GM18502 (cell line): ENCODE results near the gene RPRD1A.
"Not testable (repeated sequence)": the region's sequence is repeated elsewhere in the genome, so short reads cannot be mapped to it uniquely, and the experiment has no call there.

Source experiments
- ATAC-seq: cut with Tn5 transposase; IDR thresholded peaks from one replicate; pipeline ENCODE4 v1.9.1; 2021; ENCODE audit warnings: mild to moderate bottlenecking; ENCODE audit not compliant: unreplicated experiment, poor library complexity

RPRD1A gene

DNA sequence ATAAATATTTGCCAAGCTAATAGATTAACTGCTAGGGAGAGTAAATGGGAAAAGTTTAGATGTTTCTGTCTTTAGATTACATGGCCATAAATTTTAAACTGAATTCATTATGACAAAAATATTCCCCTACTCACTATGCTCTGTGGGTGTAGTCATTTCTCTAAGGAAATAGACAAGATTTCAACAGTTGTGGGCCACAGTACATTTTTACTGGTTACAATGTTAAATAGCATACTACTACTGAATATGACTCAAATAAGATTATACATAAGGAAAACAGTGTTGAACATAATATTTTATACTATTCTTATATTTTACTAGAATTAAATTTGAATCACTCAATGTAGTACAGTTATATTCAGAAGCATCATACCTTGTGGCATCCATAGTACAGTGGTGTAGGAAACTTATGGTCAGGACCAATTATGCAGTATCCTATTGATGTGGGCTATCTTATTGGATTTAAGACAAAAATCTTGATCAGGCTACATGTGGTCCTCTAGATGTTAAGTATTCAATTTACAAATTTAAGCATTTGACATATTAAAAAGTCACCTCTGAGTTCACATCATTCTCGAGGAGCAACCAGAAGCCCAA lies 33.0 kb downstream of the RPRD1A start:
- ATAC-seq, result no peak

GRCh38 chr18:36031903-36032302 lies 35.5 kb downstream of the RPRD1A start:
- peak; percentile 14 for ATAC-seq

GRCh38 chr18:36031407-36031806 lies 36.0 kb downstream of the RPRD1A start:
- peak; percentile 49 for ATAC-seq

DNA sequence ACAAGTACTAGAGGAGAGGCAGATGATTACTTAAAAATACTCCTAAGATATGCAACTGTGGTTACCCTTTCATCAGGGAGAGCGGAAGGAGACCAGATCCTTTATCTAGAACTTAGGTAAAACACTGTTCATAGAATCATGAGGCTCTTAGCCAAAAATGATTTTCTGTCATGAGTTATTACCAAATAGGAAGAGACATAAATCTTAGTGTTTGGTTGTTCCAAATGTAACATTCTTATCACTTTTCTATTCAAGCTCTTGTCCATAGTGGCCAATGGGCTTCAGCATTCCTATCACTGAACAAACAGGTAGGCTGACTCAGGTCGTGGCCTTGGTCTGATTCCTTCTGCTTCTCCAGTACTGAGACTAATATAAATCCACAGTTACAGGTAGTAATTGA lies 38.5 kb downstream of the RPRD1A start:
- no peak for ATAC-seq

DNA sequence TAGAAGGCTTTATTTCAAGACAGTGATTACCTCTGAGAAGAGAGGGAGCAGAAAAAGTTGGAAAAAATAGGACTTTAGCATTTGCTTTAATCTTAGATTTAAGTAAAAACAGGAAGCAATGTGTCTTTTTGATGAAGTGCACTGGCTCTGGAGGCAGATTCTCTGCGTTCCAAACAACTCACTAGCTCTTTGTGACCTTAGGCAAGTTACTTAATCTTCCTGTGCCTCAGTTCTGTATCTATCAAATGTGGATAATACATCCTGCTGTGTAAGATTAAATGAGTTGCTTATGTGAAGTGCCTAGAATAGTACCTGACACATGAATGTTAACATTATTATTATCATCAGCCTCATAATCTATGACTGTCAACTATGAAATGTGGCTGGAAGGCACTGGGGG lies 42.3 kb downstream of the RPRD1A start:
- no peak for ATAC-seq

- ATAC-seq, result not testable (repeated sequence)
Observed at GRCh38 chr18:36024241-36024640, 43.1 kb downstream of the RPRD1A start.

GRCh38 chr18:36023336-36023735 lies 44.0 kb downstream of the RPRD1A start:
- no peak for ATAC-seq

DNA sequence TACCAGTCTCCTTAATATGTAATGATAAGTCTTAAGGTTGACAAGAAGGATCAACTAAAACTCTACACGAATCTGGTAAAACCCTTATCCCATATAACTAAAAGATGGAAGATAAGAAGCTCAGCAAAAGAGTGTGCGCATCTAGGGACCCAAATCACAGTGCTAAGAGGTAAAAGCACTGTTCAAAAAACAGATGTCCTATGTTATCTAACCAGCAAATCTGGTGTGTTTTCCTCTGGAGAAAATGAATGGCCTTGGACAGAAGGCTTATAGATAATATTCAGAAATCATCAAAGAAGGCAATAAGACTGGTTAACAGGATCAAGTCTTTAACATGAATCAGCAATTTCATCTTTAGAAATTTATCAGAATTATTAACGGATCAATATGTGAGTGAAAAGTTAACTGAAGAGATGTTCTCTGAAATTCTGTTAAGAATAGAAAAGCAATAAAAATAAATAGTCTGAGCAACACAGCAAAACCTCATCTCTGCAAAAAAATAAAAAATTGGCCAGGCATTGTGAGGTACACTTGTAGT lies 47.1 kb downstream of the RPRD1A start:
- ATAC-seq, result no peak

GRCh38 chr18:36017232-36017631 lies 50.1 kb downstream of the RPRD1A start:
- no peak for ATAC-seq

- ATAC-seq, result peak; percentile 95
Observed at GRCh38 chr18:36015629-36016028, 51.7 kb downstream of the RPRD1A start.

DNA sequence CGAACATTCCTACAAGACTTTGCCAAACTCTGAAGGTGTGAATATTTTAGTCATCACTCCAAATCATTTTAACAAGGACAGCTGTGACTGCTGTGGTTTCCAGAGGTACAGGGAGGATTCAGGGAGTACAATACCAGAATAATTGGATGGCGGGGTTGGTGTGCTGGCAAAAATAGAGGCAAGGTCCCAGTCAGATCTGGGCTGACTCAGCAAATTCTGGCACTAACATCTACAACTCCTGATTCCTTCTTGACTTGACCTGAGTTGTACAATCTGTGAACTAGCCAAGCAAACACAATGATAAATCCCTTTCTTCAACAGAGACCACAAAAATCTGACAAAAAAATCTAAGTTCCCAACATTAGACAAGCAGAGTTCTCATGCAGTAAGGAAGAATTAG lies 54.5 kb downstream of the RPRD1A start:
- no peak for ATAC-seq

DNA sequence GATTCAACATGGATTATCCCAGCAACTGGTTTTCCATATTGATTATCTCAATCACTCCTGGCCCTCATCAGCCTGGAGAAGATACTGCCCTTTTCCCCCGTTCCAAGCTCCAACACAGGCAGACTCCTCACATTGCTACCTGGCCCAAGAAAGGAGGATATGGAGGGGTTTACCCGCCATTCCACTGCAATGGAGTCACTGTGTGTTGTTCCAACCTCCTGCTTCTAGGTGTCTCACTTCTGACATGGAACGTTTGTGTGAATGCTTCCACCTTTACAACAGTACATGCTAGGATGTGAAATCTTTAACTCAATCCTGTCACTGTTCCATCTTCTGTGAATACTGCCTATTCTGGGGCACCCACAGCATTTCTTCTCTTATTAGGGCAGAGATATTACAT lies 58.1 kb downstream of the RPRD1A start:
- no peak for ATAC-seq

GRCh38 chr18:36006997-36007396 lies 60.4 kb downstream of the RPRD1A start:
- ATAC-seq, result no peak

- no peak for ATAC-seq
Observed at GRCh38 chr18:35999925-36000324, 67.4 kb downstream of the RPRD1A start.

DNA sequence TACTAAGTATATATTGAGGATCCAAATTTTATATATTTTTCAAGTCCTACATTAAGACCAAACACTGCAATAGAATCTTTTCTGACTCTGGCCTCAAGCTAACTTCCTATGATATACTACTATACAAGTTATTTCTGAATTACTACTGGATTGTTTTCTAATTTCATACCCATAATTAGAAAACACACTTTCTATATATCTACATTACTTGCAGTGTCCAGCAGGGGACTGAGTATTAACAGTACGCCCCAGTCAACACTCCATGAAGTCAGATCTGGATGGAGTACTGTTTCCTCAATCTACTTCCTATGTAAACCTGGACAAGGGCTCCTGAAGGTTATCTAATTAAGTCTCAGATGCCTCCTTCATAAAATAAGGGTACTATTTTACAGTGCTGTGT lies 68.4 kb downstream of the RPRD1A start:
- ATAC-seq, result no peak

DNA sequence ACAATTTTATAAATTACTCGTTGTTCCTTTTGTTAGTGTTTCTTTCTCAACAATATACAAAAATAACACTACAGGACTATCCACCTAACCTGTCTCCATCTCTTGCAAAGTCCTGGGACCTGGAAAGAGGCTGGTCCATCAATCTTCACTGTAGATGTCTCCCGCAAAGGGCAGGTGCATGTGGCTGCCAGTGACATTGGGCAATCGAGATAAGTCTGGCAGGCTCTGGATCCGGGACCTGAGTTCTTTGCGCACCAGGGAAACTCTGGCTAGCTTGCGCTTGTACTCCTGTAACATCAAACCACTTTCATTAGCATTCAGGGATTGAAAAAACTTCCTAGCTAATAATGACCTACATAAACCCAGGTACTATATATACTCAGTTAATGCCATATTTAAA lies 74.3 kb downstream of the RPRD1A start:
- ATAC-seq, result no peak

- no peak for ATAC-seq
Observed at GRCh38 chr18:35991696-35992095, 75.7 kb downstream of the RPRD1A start.

- no peak for ATAC-seq
Observed at GRCh38 chr18:35983818-35984217, 83.5 kb downstream of the RPRD1A start.

DNA sequence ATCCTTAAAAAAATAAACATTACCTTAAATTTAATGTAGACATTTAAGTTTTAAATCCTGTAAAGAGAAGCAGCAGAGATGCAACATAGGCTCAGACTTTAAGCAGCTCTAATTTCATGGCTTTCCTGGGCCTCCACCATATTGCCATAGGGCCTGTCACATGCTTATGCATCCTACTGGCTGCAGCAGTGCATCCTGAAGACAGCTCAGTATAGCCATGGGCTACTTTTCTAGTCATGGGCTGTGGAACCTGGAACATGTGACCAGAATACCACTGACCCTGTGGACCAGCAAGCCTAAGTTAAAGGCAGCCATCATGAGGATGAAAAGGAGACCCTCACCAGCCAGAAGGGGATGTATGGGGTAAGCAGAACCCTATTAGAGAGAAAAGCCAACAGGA lies 84.2 kb downstream of the RPRD1A start:
- ATAC-seq, result no peak

GRCh38 chr18:35982409-35983114 lies 84.8 kb downstream of the RPRD1A start:
- no peak for ATAC-seq

GRCh38 chr18:35979112-35979511 lies 88.2 kb downstream of the RPRD1A start:
- no peak for ATAC-seq

DNA sequence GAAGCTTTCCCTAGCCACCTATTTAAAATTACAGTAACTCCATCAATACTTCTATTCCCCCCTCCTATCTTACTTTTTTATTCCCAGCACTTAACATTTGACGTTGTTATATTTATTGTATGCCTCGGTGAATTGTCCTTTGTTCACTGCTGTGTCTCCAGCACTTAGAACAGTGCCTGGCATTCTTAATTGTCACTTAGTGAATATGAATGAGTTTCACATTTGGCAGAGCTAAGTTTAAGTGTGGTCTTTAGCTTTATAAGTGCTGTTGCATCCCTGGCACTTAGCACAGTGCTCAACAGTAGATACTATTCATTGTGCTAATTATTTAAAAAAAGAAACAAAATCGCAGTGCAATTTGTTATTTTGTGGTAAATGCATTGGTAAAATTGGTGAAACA lies 93.2 kb downstream of the RPRD1A start:
- ATAC-seq, result no peak
